H54 (cell line): ENCODE measurements around the gene PTPN14.
"Not testable (repeated sequence)": the region's sequence is repeated elsewhere in the genome, so short reads cannot be mapped to it uniquely, and the experiment has no call there.

ENCODE experiments used
- DNase-seq: peaks from one replicate; pipeline ENCODE4 v3.0.0; 2011; ENCODE audit warnings: low spot score, mixed read lengths; ENCODE audit not compliant: insufficient read length
- FAIRE-seq: peaks from 3 replicates; lab custom pipeline; 2011; peaks lifted over from hg19 to GRCh38; lab: Jason Lieb, UNC
- POLR2A ChIP-seq: IDR thresholded peaks from 2 replicates; pipeline ENCODE4 v1.6.1; 2011; ENCODE audit warnings: low read depth, mild to moderate bottlenecking, low read length

PTPN14 gene

DNA sequence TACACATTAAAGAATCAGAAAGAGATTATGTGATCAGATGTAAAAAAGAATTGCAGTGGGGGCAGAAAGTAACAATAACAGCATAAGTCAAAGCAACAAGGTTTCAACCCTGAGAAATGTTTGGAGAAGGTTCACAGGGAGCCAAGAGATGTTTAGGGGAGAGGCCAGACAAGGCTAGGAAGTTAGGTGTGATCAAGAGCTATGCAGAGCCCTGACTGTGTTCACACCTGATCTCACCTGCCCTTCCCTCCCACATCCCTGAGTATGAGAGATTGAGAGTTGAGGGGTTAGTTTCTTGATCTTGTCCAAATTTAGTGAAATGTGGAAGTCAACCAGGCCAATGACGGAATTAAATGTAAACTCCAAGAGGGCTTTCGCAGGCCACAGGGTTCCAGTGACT, 10.2 kb downstream of the PTPN14 start:
- FAIRE-seq (no peak), DNase-seq (no peak)
- no peak for TF ChIP-seq POLR2A

DNA sequence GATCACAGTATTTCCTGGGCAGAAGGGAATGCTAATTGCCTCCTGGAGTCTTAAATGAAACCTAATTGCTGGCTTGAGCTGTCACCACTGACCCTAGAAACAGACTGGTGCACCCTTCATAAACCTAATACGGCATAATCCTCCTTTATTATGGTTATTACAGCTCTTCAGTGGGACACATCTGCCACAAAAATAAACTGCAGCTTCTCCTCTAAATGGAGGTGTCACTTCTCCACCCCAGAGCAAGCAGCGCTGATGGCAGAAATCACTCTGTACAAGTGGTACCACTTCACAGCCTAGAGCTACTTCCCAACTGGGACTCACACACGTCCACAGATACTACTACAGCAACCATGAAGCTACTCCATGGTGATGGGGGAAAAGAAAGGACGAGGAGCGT, 11.1 kb downstream of the PTPN14 start:
- FAIRE-seq (no peak), DNase-seq (no peak)
- no peak for TF ChIP-seq POLR2A

DNA sequence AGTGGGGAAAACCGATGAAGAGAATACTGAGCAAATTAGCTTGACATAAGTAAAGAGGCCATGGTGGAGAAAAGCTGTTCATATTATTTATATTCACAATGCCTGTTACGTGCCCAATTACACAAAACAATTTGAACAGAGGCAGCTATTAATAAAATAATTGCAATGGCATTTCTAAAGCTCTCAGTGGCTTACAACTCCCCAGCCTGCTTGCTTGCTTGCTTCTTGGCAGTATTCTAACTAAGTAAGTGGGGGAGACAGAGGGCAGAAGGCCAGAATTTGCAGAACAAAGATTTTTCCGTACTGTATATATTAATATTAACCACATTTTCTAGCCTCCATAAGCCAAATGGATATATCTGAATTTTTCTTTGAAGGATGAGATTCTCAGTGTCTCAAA, 12.9 kb downstream of the PTPN14 start:
- no peak for TF ChIP-seq POLR2A
- FAIRE-seq (no peak), DNase-seq (no peak)

DNA sequence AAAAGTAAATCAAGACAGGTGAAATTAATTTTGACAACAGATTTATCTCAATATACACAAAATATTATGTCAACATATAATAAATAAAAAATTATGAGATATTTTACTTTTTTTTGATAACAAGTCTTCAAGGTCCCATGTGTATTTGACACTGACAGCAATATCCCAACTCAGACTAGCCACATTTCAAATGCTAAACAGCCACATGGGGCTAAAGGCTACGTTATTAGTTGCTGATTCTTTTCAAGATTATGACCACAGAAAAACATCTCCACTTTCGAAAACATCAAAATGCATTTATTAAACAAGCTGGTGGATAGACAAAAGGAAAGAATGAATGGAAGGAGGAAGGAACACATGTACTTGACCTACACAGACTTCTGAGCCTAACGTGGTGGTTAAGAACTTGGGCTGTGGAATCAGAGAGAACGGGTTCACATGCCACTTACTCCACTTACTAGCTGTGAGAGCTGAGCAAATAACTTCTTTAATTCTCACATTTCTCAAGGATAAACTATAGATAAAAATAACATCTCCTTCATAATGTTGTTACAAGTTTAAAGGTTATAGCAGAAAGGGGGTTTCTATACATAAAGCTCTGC, 13.4 kb downstream of the PTPN14 start:
- FAIRE-seq (no peak), DNase-seq (no peak)

DNA sequence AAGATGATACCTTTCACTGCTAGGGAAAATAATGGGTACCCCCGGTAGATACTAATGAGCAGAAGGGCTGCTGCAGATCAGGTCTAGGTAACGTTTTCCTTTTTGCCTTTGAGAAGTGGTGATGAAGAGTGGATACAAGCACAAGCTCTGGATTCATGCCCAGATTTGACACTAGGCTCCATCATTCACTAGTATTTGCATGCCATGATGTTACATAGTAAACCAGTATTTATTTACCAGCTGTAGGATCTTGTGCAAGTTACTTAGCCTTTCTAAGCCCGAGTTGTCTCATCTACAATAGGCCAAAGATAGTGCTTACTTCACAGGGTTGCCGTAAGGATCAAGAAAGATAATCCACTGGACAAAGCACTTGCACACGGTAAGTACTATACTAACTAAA, 14.2 kb downstream of the PTPN14 start:
- no peak for TF ChIP-seq POLR2A
- DNase-seq: no peak
- FAIRE-seq: no peak

More for the DNA sequence above, 13.4 kb downstream of the PTPN14 start:
- no peak for TF ChIP-seq POLR2A

DNA sequence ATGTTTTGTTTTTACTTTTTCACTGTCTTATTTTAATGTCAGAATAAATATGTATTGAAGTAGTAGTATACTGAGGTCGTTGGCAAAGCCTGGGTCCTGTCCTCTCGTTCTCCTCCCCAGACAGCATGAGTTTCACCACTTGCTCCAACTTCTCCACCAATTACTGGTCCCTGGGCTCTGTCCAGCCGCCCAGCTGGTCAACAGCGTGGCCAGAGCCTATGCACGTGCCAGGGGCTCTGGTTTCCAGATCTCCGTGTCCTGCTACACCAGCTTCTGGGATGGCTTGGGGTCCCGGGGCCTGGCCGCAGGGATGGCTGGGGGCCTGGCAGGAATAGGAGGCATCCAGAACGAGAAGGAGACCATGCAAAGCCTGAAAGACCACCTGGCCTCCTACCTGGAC, 19.3 kb downstream of the PTPN14 start:
- FAIRE-seq: no peak
- no peak for TF ChIP-seq POLR2A
- DNase-seq: no peak

DNA sequence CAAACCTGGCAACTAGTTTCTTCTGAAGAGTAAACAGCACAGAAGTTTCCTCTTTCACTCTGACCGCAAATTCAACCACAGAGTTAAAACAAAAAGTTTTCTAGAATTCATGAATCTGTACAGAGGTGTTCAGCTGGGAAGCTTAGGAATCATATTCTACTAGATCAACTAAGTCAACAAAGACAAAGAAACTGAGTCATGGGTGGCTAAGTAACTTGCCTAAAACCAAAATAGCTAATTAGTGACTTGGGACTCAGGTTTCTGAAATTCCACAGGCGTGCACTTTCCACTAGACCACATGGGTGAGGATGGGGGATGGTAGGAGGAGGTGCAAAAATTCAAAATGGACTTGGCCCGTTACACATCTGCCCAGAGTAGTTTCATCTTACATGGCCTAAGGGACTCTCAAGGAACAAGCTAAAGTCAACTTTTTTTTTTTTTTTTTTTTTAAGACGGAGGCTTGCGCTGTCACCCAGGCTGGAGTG, 25.8 kb downstream of the PTPN14 start:
- no peak for DNase-seq
- FAIRE-seq: no peak

DNA sequence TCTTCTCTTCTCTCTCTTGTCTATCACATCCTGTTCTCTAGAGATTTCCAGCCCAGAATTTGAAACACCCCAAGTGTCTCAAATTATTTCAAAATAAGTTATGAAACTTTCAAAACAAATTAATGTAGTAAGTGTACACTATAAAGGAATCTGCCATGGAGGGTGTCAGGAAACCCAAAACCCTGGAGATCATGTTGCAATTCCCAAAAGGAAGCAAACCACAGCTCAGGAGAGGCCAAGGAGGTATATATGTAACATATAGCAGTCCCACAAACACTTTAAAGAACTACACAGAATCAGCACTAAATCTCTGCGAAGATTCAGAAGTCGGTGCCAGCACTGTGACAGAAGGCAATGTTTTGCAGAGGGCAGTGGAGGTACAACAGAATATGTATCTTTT, 26.6 kb downstream of the PTPN14 start:
- FAIRE-seq: no peak
- DNase-seq: no peak
- no peak for TF ChIP-seq POLR2A

More for the DNA sequence above, 25.8 kb downstream of the PTPN14 start:
- TF ChIP-seq POLR2A: no peak

DNA sequence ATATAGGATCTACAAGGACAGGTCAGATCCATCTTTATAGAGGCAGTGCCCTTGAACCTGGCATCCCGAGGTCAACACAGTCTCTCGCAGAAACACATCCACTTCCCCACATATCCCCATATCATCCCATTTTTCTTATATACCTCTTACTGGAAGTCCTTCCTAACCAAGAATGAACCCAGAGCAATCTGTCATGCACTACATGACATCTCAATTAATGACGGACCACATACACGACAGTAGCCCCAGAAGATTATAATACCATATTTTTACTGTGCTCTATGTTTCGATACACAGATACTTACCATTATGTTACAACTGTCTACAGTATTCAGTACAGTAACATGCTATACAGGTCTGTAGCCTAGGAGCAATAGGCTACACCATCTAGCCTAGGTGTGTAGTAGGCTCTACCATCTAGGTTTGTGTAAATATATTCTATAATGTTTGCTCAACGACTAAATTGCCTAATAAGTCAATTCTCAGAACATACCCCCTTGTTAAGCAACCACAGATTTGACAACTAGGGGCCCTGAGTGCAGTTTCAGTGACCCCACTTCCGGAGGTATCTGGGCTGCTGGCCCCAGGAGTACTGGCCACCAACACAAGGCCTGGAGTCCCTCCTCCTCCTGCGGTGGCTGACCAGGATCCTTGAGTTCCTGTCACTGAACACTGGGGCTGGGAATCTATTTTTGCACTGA, 28.1 kb downstream of the PTPN14 start:
- DNase-seq (no peak), FAIRE-seq (no peak)
- no peak for TF ChIP-seq POLR2A

DNA sequence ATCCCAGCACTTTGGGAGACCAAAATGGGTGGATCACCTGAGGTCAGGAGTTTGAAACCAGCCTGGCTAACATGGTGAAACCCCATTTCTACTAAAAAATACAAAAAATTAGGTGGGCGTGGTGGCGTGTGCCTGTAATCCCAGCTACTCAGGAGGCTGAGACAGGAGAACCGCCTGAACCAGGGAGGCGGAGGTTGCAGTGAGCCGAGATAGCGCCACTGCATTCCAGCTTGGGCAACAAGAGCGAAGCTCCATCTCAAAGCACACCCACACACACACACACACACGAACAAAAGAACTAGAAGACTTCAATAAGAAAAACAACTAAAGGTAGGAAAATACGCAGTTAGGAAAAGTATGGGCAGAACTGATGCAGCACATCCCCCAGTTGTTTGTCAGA, 29.9 kb downstream of the PTPN14 start:
- not testable (repeated sequence) for FAIRE-seq, DNase-seq

DNA sequence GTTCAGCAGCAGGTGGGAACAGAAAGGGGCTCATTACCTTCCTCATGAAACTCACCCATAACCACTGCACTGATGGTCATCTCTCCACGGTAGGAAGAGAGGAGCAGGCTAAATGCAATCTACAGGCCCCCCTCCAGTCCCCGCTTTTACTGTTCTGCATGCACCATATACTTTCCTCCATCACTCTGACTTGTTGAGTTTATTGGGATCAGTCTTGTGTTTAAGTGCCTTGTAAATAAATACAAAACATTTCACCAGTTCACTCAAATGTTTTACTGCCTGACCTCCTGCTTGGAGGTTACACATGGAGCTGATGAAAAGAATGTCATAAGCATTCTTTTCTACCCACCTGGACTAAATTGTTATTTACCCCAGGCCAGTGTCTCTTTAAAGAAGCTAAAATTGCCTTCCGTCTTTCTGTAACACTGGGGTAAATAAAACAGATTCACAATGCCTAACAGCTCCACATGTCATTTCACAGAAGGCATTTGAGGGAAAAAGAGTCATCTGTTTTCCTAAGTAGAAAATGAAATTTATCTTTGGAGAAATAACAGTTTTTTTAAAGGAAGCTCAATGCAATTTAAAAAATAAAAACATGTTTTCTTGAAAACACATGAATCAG, 30.7 kb downstream of the PTPN14 start:
- no peak for DNase-seq
- FAIRE-seq: no peak
- TF ChIP-seq POLR2A: no peak

DNA sequence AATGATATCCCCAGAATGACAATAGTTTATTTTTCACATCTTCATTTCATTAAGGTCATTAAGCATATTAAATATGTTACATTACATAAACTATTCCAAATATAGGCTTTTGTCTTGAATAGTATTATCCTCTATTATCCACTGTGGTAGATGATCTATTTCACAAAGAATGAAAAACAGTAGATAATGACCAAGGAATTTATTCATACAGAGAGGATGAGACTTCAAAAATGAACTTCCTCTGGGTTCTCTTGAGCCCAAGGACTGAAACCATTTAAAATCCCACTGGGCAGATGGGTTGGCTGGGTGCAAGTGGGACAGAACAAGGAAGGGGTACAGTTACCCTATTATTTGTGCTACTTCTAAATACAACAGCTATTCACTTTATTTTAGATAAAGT, 33.0 kb downstream of the PTPN14 start:
- no peak for FAIRE-seq
- no peak for DNase-seq
- no peak for TF ChIP-seq POLR2A

DNA sequence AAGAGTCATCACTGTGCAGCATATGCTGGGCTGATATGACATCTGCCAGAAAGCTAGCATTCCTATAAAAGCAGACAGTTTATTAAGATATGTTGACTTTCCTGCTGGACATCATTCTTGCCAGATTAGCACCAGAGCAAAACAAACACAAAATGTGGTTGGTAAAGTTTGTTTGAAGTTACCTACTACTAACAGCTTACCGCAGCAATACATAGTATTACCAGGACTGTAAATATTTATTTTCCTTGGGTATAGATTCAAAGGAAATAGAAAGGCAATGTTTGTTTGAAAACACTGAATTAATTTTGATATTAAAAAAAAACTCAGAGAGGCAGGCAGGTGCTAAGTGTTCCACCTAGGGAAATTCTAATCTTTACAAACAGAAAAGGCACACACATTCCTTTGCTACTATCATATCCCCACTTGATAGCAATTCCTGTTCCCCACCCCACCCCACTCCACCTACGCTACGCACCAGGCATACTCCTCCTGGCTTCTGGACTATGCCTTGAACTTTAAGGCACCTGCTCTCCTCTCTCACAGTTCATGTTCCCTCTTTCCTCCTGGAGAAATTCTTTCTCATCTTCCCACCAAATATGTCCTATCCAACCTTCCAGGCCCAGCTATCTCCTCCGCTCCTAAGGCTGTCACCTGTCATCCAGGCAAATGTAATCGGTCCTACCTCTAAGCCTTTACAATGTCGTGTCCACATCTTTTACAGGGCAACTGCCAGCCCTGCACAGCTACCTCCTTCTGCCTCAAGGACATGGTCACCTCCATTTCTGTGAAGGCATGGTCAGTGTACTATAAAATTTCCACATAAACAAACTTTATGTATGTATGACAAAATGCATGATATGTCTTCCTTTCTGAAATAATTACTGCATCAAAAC, 34.7 kb downstream of the PTPN14 start:
- DNase-seq: no peak
- no peak for TF ChIP-seq POLR2A
- no peak for FAIRE-seq
